ENCODE data around the gene STXBP5L.
"Not testable (repeated sequence)": the region's sequence is repeated elsewhere in the genome, so short reads cannot be mapped to it uniquely, and the experiment has no call there.

The STXBP5L gene

DNA sequence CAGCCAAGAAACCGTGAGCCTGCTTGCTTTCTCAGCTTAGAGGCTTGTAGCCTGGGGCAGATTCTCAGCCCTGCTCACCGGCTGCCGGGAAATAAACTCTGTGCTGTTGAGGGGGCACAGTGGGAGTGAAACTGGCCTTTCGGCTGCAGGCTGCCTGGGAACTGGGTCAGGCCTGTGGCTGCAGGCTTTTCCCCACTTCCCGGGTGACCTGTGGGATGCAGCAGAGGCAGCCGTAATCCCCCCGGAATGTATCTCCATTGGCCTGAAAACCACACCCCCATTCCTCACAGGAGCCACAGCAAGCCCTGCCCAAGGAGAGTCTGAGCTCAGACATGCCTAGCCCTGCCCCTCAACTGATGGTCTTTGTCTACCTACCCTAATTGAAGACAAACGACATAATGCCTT lies 110.9 kb downstream of the STXBP5L start:
- no peak for DNase-seq (ENCODE audit: low spot score)

DNA sequence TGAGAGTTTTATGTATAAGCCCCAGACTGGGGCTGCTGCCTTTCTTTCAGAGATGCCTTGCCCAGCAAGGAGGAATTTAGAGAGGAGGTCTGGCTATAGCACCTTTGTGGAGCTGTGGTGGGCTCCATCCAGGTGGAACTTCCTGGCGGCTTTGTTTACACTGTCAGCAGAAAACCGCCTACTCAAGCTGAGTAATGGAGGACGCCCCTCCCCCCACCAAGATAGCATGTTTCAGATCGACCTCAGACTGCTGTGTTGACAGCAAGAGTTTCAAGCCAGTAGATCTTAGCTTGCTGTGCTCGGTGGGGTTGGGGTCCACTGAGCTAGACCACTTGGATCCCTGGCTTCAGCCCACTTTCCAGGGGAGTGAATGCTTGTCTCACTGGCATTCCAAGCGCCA lies 155.6 kb downstream of the STXBP5L start:
- DNase-seq (ENCODE audit: low spot score): no peak

DNA sequence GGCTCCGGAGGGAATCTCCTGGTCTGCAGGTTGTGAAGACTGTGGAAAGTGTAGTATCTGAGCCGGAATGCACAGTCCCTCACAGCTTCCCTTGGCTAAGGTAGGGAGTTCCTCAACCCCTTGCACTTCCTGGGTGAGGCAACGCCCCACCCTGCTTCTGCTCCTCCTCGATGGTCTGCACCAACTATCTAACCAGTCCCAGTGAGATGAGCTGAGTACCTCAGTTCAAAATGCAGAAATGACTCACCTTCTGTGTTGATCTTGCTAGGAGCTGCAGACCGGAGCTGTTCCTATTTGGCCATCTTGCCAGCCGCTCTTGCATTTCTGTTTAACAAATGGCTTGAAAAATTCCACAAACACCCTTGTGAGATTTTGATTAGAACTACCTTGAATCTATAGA lies 156.1 kb downstream of the STXBP5L start:
- DNase-seq (ENCODE audit: low spot score): no peak

GRCh38 chr3:121072133-121072532 lies 164.1 kb downstream of the STXBP5L start:
- no peak for DNase-seq (ENCODE audit: low spot score)

GRCh38 chr3:121073011-121073410 lies 165.0 kb downstream of the STXBP5L start:
- DNase-seq (ENCODE audit: low spot score): no peak

DNA sequence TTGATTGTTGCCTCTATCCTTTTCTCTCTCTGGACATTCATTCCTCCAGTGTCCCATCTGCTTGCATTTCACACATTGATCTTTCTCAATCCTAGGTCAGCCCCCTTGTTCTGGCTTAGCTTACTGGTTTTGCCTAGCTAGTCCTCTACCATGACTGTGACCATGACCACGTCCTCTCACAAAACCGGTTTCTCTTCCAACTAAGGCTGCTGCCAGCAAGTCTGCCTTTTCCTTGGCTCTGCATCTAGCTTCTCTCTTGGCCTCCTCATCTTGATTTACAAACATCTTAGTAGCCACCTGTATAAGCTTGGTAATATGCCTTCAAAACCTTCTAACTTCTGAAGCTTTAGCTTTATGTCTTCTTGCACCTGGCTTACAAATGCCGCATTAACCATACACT lies 167.2 kb downstream of the STXBP5L start:
- DNase-seq (ENCODE audit: low spot score): no peak

DNA sequence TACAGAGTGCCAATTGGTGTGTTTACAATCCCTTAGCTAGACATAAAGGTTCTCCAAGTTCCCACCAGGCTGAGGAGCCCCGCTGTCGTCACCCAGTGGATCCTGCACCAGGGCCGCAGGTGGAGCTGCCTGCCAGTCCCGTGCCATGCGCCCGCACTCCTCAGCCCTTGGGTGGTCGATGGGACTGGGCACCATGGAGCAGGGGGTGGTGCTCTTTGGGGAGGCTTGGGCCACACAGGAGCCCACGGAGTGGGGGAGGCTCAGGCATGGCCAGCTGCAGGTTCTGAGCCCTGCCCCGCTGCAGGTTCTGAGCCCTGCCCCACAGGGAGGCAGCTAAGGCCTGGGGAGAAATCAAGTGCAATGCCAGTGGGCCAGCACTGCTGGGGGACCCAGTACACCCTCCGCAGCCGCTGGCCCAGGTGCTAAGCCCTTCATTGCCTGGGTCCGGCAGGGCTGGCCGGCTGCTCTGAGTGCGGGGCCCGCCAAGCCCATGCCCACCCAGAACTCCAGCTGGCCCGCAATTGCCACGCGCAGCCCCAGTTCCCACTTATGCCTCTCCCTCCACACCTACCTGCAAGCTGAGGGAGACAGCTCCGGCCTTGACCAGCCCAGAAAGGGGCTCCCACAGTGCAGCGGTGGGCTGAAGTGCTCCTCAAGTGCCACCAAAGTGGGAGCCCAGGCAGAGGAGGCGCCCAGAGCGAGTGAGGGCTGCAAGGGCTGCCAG lies 170.5 kb downstream of the STXBP5L start:
- not testable (repeated sequence) for DNase-seq (ENCODE audit: low spot score)

DNA sequence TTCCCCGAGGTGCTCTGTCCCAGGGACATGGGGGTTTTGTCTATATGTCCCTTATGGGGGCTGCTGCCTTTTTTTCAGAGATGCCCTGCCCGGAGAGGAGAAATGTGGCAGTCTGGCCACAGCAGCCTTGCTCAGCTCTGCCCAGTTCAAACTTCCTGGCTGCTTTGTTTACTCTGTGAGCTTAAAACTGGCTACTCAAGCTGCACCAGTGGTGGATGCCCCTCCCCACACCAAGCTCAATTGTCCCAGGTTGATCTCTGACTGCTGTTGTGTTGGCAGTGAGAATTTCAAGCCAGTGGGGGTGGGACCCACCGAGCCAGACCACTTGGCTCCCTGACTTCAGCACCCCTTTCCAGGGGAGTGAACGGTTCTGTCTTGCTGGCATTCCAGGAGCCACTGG lies 188.9 kb downstream of the STXBP5L start:
- no peak for DNase-seq (ENCODE audit: low spot score)

DNA sequence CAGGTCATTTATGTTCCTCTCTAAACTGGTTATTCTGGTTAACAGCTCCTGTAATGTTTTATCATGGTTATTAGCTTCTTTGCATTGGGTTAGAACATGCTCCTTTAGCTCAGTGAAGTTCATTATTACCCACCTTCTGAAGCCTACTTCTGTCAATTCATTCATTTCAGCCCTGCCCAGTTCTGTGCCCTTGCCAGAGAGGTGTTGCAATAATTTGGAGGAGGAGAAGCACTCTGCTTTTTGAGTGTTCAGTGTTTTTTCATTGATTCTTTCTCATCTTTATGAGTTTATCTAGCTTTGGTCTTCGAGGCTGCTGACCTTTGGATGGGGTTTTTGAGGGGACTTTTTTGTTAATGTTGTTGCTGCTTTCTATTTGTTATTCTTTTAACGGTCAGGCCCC lies 203.1 kb downstream of the STXBP5L start:
- DNase-seq (ENCODE audit: low spot score): not testable (repeated sequence)

GRCh38 chr3:121111914-121112612 lies 204.1 kb downstream of the STXBP5L start:
- no peak for DNase-seq (ENCODE audit: low spot score)

GRCh38 chr3:121126033-121126706 lies 218.2 kb downstream of the STXBP5L start:
- DNase-seq (ENCODE audit: low spot score): no peak

DNA sequence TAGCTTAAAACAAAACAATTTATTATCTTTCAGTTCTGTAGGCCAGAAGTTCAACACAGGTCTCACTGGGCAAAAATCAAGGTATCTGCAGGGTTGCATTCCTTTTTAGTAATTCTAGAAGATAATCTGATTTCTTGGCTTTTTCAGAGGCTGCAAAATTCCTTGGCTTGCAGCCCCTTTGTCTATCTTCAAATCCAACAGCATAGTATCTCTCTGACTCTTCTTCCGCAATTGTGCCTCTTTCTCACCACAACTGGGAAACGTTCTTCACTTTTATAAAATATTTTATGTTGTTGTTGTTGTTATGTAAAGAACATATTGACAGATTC lies 218.7 kb downstream of the STXBP5L start:
- no peak for DNase-seq (ENCODE audit: low spot score)

DNA sequence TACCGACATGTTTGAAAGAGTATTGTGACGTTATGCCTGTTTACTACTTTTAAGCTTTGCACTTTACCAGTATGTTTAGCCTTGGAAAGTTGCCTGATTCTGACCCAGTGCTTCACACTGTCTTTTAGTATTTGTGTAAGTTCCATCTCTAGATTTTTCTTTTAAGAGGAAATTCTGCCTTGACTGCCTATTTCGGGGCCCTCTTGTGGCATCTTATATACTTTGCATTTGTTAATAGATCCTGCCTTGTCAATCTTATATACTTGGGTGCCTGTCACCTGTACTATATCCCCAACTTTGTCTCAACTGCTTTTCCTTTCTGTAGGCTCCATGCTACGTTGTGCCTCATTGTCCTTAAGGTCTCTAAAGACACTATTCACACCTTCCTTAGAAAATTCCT lies 244.6 kb downstream of the STXBP5L start:
- peak; percentile 4 for DNase-seq (ENCODE audit: low spot score)

DNA sequence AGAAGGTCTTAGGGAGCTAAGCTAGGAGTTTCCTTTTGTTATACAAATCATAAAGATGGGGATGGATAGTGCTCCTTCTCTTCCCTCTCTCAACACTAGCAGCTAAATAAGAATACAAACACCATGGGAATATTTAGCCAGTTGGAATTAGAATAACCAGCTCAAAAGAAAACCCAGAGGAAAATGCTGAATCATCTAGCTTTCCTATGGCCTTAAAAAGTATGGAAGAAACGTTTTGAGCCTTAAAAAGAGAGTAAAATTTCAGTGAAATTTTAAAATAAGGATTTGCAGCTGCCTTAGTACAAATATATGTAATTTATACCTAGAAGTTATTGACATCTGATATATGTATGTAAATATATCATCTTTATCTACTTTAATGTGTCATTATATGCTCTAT lies 245.8 kb downstream of the STXBP5L start:
- DNase-seq (ENCODE audit: low spot score): no peak

GRCh38 chr3:121155028-121155427 lies 247.0 kb downstream of the STXBP5L start:
- no peak for DNase-seq (ENCODE audit: low spot score)

GRCh38 chr3:121165397-121165837 lies 257.4 kb downstream of the STXBP5L start:
- DNase-seq (ENCODE audit: low spot score): no peak

DNA sequence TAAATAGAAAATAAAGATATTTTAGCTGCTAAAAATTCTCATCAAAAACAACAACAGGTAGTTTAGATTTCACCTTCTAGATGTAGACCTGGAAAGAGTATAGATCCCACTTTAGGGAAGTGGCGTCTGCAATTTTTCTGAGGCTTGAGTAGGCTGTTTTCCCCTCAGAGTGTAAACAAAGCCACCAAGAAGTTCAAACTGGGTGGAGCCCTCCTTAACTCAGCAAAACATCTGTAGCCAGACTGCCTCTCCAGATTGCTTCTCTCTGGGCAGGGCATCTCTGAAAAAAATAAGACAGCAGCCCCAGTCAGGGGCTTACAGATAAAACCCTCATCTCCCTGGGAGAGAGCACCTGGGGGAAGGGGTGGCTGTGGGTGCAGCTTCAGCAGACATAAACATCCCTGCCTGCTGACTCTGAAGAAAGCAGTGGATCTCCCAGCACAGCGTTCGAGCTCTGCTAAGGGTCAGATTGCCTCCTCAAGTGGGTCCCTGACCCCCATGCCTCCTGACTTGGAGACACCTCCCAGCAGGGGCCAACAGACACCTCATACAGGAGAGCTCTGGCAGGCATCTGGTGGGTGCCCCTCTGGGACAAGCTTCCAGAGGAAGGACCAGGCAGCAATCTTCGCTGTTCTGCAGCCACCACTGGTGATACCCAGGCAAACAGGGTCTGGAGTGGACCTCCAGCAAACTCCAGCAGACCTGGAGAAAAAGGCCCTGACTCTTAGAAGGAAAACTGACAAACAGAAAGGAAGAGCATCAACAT lies 259.6 kb downstream of the STXBP5L start:
- no peak for DNase-seq (ENCODE audit: low spot score)

DNA sequence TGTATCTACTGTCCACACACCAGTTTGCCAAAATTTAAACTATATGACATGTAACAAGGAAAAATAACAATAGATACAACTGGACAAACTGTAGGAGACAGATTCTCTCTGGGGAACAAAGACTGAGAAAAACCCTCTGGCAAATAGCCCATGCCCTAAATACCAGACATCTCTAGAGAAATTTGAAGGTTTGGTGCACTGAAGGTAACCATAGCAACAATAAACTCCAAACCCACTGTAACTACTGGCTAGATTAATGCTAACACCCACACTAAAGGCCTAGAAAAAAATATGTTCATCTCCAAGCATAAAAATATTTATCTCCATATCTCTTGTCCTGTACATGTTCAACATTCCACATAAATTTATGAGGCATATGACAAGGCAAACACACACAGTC lies 267.1 kb downstream of the STXBP5L start:
- DNase-seq (ENCODE audit: low spot score): no peak

GRCh38 chr3:121190626-121191025 lies 282.6 kb downstream of the STXBP5L start:
- not testable (repeated sequence) for DNase-seq (ENCODE audit: low spot score)

DNA sequence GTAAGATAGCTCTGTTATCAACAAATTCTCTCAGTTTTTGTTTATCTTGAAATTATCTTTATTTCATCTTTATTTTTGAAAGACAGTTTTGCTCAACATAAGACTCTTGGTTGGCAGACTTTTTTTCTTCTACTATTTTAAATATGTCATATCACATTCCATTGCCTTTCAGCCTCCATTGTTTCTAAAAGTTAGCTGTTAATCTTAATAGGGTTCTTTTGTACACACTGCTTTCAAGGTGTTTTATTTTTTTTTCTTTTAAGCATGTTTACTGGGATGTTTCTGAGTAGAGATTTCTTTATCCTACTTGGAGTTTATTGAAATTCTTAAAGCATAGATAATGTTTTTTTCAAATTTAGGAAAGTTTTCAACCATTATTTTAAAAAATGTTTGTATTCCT lies 294.6 kb downstream of the STXBP5L start:
- no peak for DNase-seq (ENCODE audit: low spot score)

DNA sequence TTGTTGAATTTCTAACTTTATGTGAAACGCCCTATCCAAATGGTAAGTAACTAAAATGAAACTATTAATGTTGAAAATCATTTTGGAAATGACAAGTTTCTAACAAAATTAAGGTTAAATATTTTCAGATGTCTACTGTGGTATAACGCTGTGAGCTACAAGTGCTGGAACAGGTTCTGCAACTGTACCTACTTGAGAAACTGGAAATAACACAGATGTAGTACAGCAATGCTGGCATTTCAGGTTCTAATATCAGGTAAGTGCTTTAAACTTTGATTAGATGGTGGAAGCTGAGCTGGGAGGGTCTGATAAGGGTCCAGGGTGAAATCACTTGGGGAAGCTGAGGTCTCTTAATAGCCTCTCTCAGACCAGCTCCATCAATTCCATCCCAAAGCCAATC lies 315.1 kb downstream of the STXBP5L start:
- DNase-seq (ENCODE audit: low spot score): no peak

DNA sequence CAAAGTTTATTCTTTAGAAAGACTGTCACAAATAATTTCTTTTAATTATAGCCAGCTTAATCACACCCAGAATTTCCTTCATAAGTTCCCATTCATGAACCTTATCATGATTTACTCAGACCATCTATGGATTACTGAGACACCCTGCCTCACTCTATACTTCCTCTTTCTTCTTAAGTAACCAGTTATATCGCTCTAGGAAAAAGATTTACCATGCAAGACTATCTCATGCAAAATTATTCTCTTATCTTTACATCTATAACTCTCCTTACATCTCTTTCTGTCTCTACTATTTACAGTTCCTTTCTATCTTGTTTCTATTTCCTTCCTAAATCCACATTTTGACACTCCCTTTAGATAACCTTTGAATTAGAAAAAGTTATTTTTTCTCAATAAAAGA lies 321.0 kb downstream of the STXBP5L start:
- DNase-seq (ENCODE audit: low spot score): no peak

- not testable (repeated sequence) for DNase-seq (ENCODE audit: low spot score)
These were observed 322.2 kb downstream of the STXBP5L start for GRCh38 chr3:121230194-121230593.
